Measurements from ENCODE around the gene TGFBRAP1.

- TF ChIP-seq CTCF (conservative IDR thresholded peaks at IDR 0.05) (no peak), EZH2 (IDR thresholded peaks at IDR 0.05; ENCODE audit: low read depth) (no peak)
Observed at GRCh38 chr2:105339414-105339813, 9.9 kb upstream of the TGFBRAP1 start.

All from PC-9 (cell line).